Measurements from ENCODE around the gene GM2A. TPM values are rescaled to one million over a fixed set of nuclear protein-coding genes. Genes with fewer than 3 reads are reported as not detected.

Gene GM2A
- polyA plus RNA-seq, 1 donor from 2014 or later = 0.40 TPM

DNA sequence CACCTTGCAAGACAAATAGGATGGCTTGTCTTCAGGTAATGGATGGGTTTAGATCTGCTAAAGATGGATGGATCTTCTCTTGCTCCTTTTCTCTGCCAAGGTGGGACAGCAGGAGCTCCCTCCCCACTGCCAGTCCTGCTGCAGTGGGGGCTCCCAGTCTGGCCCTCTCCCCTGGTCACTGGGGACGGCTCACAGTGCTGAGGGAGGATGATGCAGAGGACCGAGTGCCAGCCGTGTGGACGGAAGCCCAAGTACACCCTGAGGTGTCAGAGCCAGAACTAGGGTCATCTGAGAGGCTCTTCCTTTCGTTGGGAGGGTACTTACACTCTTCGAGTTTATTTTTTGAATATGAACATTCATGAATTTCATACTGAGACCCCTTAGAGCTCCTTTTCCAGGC, 34.8 kb upstream of the GM2A start:
- Histone ChIP-seq H3K27ac (ENCODE audit: low read length) (no peak overlapping the region), H4K20me1 (ENCODE audit: insufficient read depth) (no peaks in the 10 kb centered on the region), H3K79me2 (replicated peaks; ENCODE audit: insufficient read depth, low read length) (no peaks in the 10 kb centered on the region), H3K36me3 (ENCODE audit: insufficient read depth, low read length) (no peaks in the 10 kb centered on the region), H2AFZ (ENCODE audit: low read depth, low read length) (no peak overlapping the region), H3K9ac (ENCODE audit: low read length) (no peak overlapping the region), H3F3A (ENCODE audit: insufficient read depth, low read length, poor library complexity, severe bottlenecking) (no peaks in the 10 kb centered on the region), H3K4me3 (ENCODE audit: low read length) (no peak overlapping the region), H3K9me3 (ENCODE audit: low read length) (no peaks in the 10 kb centered on the region), H3K9me2 (ENCODE audit: insufficient read depth, low read length) (no peaks in the 10 kb centered on the region), H3K4me2 (ENCODE audit: low read length) (no peak overlapping the region), H3K27me3 (ENCODE audit: insufficient read depth, low read depth, low read length) (peaks cover 11% of the 10 kb centered on the region)
- TF ChIP-seq, protein P1, sequence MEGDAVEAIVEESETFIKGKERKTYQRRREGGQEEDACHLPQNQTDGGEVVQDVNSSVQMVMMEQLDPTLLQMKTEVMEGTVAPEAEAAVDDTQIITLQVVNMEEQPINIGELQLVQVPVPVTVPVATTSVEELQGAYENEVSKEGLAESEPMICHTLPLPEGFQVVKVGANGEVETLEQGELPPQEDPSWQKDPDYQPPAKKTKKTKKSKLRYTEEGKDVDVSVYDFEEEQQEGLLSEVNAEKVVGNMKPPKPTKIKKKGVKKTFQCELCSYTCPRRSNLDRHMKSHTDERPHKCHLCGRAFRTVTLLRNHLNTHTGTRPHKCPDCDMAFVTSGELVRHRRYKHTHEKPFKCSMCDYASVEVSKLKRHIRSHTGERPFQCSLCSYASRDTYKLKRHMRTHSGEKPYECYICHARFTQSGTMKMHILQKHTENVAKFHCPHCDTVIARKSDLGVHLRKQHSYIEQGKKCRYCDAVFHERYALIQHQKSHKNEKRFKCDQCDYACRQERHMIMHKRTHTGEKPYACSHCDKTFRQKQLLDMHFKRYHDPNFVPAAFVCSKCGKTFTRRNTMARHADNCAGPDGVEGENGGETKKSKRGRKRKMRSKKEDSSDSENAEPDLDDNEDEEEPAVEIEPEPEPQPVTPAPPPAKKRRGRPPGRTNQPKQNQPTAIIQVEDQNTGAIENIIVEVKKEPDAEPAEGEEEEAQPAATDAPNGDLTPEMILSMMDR (IDR thresholded peaks at IDR 0.05; ENCODE audit: poor library complexity, severe bottlenecking) = no peak
- TF ChIP-seq, protein P2, sequence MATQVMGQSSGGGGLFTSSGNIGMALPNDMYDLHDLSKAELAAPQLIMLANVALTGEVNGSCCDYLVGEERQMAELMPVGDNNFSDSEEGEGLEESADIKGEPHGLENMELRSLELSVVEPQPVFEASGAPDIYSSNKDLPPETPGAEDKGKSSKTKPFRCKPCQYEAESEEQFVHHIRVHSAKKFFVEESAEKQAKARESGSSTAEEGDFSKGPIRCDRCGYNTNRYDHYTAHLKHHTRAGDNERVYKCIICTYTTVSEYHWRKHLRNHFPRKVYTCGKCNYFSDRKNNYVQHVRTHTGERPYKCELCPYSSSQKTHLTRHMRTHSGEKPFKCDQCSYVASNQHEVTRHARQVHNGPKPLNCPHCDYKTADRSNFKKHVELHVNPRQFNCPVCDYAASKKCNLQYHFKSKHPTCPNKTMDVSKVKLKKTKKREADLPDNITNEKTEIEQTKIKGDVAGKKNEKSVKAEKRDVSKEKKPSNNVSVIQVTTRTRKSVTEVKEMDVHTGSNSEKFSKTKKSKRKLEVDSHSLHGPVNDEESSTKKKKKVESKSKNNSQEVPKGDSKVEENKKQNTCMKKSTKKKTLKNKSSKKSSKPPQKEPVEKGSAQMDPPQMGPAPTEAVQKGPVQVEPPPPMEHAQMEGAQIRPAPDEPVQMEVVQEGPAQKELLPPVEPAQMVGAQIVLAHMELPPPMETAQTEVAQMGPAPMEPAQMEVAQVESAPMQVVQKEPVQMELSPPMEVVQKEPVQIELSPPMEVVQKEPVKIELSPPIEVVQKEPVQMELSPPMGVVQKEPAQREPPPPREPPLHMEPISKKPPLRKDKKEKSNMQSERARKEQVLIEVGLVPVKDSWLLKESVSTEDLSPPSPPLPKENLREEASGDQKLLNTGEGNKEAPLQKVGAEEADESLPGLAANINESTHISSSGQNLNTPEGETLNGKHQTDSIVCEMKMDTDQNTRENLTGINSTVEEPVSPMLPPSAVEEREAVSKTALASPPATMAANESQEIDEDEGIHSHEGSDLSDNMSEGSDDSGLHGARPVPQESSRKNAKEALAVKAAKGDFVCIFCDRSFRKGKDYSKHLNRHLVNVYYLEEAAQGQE (IDR thresholded peaks at IDR 0.05; ENCODE audit: borderline replicate concordance) = no peak
- TF ChIP-seq POLR2AphosphoS5 (IDR thresholded peaks at IDR 0.05) (no peak), SMC3 (conservative IDR thresholded peaks at IDR 0.05; ENCODE audit: poor library complexity) (no peak), EZH2 (IDR thresholded peaks at IDR 0.05; ENCODE audit: borderline replicate concordance, insufficient read depth, low read length, poor library complexity, severe bottlenecking) (no peak), TAF1 (IDR thresholded peaks at IDR 0.05; ENCODE audit: low read depth) (no peak), RAD21 (conservative IDR thresholded peaks at IDR 0.05) (no peak), EP300 (conservative IDR thresholded peaks at IDR 0.05; ENCODE audit: poor library complexity, severe bottlenecking) (no peak)

DNA sequence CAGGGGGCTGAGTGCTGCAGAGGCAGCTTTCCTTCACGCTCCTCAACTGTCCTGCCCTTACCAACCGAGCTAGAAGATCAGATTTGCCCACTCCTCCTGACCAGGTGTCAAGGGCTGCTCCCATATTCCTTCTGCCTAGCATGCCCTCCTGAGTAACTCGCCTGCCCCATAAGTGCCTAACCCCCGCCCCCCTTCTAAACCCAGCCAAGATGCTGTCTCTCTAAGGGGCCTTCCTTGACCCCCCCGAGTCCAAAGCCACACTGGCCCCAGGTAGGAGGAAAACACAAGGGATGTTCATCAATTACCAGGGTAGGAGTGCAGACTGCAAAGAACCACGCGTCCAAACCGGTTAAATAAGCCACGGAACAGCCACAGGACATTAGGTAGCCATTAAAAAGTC, 33.8 kb upstream of the GM2A start:
- no peak overlapping the region for H3K4me2 ChIP-seq (ENCODE audit: low read length)
- H3K27me3 ChIP-seq (ENCODE audit: insufficient read depth, low read depth, low read length) = peaks cover 17% of the 10 kb centered on the region
- no peaks in the 10 kb centered on the region for H3K36me3 ChIP-seq (ENCODE audit: insufficient read depth, low read length)
- no peaks in the 10 kb centered on the region for H3F3A ChIP-seq (ENCODE audit: insufficient read depth, low read length, poor library complexity, severe bottlenecking)
- no peak overlapping the region for H3K27ac ChIP-seq (ENCODE audit: low read length)
- H4K20me1 ChIP-seq (ENCODE audit: insufficient read depth) = no peaks in the 10 kb centered on the region
- H3K9me2 ChIP-seq (ENCODE audit: insufficient read depth, low read length) = no peaks in the 10 kb centered on the region
- no peak overlapping the region for H3K4me3 ChIP-seq (ENCODE audit: low read length)
- TF ChIP-seq, protein P2 (IDR thresholded peaks at IDR 0.05; ENCODE audit: borderline replicate concordance) = no peak
- no peak for TF ChIP-seq EZH2 (IDR thresholded peaks at IDR 0.05; ENCODE audit: borderline replicate concordance, insufficient read depth, low read length, poor library complexity, severe bottlenecking)
- TF ChIP-seq SMC3 (conservative IDR thresholded peaks at IDR 0.05; ENCODE audit: poor library complexity) = no peak
- no peak for TF ChIP-seq EP300 (conservative IDR thresholded peaks at IDR 0.05; ENCODE audit: poor library complexity, severe bottlenecking)
- no peak for TF ChIP-seq MXI1 (conservative IDR thresholded peaks at IDR 0.05; ENCODE audit: poor library complexity, severe bottlenecking)
- H2AFZ ChIP-seq (ENCODE audit: low read depth, low read length) = no peak overlapping the region
- H3K9me3 ChIP-seq (ENCODE audit: low read length) = no peaks in the 10 kb centered on the region
- no peaks in the 10 kb centered on the region for H3K79me2 ChIP-seq (replicated peaks; ENCODE audit: insufficient read depth, low read length)
- no peak overlapping the region for H3K9ac ChIP-seq (ENCODE audit: low read length)
